GM12892 (cell line): ENCODE measurements around the gene CDH13.

Experiments
- POLR2A ChIP-seq: IDR thresholded peaks from 2 replicates; pipeline ENCODE4 v1.6.1; 2011; ENCODE audit warnings: low read depth, low read length, control low read depth
- POLR2AphosphoS5 ChIP-seq: IDR thresholded peaks from 2 replicates; pipeline ENCODE4 v1.6.1; 2011; ENCODE audit warnings: low read depth, low read length, control low read depth
- TAF1 ChIP-seq: IDR thresholded peaks from 2 replicates; pipeline ENCODE4 v1.6.1; 2011; ENCODE audit warnings: low read depth, mild to moderate bottlenecking, control low read depth, low read length, borderline replicate concordance

DNA sequence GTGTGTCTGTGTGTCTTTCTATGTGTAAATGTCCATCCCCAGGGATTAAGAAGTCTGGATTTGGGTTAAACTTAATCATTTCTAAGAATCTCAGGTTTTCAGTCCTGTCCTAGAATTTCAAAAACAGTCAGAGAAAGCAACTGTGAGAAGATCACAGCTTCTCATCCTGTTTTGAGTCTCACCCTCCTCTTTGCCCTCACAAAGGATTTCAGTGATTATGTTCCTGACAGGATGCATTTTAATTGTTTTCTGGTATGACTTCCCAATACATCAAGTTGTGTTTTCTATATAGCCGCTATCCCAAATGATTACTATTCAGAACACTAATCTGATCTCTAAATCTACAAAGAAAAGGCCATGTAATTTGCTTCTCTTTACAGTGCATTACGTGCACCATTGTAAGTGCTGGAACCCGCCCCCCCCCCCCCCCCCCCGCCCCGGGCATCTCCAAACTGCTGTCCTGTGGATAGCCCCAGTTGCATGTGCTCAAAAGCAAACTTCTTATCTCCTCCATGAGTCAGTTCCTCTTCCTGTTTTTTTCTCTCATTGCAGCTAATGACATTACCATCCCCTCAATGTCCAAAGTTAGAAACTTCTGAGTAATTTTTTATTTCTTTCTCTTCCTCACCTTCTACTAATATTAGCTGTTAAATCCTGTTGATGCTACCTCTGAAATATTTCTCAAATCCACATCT is 73.9 kb downstream of the CDH13 start:
- TF ChIP-seq POLR2A (no peak), TAF1 (no peak), POLR2AphosphoS5 (no peak)
